ENCODE data around the gene ZNF662. TPM values are rescaled to one million over a fixed set of nuclear protein-coding genes. Genes with fewer than 3 reads are reported as not detected.

The ZNF662 gene
- total RNA-seq, 1 donor from 2014 or later, result not detected

- no peak overlapping the region for H3K4me3 Mint-ChIP-seq
- DNase-seq (ENCODE audit: extremely low spot score, unreplicated experiment), result no peak
- no peaks in the 10 kb centered on the region for H3K36me3 Mint-ChIP-seq
- no peaks in the 10 kb centered on the region for H3K4me1 Mint-ChIP-seq (ENCODE audit: unreplicated experiment)
- H3K9me3 Mint-ChIP-seq, result no peaks in the 10 kb centered on the region
- no peak overlapping the region for H3K27ac Mint-ChIP-seq
- H3K27me3 Mint-ChIP-seq, result peaks cover 12% of the 10 kb centered on the region
- TF ChIP-seq, protein P1, sequence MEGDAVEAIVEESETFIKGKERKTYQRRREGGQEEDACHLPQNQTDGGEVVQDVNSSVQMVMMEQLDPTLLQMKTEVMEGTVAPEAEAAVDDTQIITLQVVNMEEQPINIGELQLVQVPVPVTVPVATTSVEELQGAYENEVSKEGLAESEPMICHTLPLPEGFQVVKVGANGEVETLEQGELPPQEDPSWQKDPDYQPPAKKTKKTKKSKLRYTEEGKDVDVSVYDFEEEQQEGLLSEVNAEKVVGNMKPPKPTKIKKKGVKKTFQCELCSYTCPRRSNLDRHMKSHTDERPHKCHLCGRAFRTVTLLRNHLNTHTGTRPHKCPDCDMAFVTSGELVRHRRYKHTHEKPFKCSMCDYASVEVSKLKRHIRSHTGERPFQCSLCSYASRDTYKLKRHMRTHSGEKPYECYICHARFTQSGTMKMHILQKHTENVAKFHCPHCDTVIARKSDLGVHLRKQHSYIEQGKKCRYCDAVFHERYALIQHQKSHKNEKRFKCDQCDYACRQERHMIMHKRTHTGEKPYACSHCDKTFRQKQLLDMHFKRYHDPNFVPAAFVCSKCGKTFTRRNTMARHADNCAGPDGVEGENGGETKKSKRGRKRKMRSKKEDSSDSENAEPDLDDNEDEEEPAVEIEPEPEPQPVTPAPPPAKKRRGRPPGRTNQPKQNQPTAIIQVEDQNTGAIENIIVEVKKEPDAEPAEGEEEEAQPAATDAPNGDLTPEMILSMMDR (conservative IDR thresholded peaks at IDR 0.05), result no peak
Observed at GRCh38 chr3:42926310-42926709, 20.4 kb downstream of the ZNF662 start.

GRCh38 chr3:42934111-42934510 lies 28.2 kb downstream of the ZNF662 start:
- Mint-ChIP-seq H3K4me3 (no peak overlapping the region), H3K27me3 (no peaks in the 10 kb centered on the region), H3K27ac (no peak overlapping the region), H3K4me1 (ENCODE audit: unreplicated experiment) (no peaks in the 10 kb centered on the region), H3K9me3 (no peaks in the 10 kb centered on the region), H3K36me3 (no peaks in the 10 kb centered on the region)
- TF ChIP-seq, protein P1 (conservative IDR thresholded peaks at IDR 0.05), result no peak
- DNase-seq (ENCODE audit: extremely low spot score, unreplicated experiment), result no peak

DNA sequence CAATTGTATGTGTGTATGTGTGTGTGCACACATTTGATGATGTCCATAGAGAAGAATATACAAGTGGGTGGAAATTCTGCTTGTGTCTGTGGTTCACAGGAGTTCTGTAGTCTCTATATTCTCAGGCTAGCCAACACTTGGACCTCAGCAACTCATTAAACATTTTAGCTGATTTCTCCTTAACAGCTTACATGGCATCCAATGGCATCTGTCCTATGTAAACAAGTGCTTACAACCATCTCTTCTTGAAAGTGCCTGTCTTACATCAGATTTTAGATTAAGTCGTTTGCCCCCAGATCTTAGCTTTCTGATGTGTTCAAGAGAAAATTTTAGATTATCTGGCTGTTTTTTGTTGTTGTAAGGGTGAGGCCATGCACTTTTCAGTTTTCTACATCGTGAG lies 29.0 kb downstream of the ZNF662 start:
- Mint-ChIP-seq H3K36me3 (no peaks in the 10 kb centered on the region), H3K27me3 (no peaks in the 10 kb centered on the region), H3K9me3 (no peaks in the 10 kb centered on the region), H3K4me3 (no peak overlapping the region), H3K4me1 (ENCODE audit: unreplicated experiment) (no peaks in the 10 kb centered on the region), H3K27ac (no peak overlapping the region)
- TF ChIP-seq, protein P1 (conservative IDR thresholded peaks at IDR 0.05), result no peak
- no peak for DNase-seq (ENCODE audit: extremely low spot score, unreplicated experiment)

DNA sequence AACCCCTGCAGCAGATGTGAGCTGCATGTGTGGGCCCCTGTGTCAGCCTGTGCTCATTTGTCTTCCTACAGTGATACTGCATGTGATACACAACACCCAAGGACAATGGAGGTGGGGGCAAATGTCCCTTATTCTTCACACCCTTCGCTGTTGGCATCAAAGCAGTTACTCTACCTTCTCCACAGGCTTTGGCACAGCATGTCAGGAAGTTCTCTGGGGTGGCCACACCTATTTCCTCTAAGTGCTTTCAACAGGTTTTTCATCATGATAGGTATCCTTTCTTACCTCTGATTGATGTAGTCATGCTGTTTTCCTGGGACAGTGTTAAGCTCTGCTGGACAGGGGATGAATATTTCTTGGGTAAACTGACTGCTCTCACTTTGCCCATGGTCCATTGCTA lies 29.5 kb downstream of the ZNF662 start:
- Mint-ChIP-seq H3K27me3 (no peaks in the 10 kb centered on the region), H3K36me3 (no peaks in the 10 kb centered on the region), H3K4me1 (ENCODE audit: unreplicated experiment) (no peaks in the 10 kb centered on the region), H3K4me3 (no peak overlapping the region), H3K27ac (no peak overlapping the region), H3K9me3 (no peaks in the 10 kb centered on the region)
- TF ChIP-seq, protein P1 (conservative IDR thresholded peaks at IDR 0.05), result no peak
- no peak for DNase-seq (ENCODE audit: extremely low spot score, unreplicated experiment)

DNA sequence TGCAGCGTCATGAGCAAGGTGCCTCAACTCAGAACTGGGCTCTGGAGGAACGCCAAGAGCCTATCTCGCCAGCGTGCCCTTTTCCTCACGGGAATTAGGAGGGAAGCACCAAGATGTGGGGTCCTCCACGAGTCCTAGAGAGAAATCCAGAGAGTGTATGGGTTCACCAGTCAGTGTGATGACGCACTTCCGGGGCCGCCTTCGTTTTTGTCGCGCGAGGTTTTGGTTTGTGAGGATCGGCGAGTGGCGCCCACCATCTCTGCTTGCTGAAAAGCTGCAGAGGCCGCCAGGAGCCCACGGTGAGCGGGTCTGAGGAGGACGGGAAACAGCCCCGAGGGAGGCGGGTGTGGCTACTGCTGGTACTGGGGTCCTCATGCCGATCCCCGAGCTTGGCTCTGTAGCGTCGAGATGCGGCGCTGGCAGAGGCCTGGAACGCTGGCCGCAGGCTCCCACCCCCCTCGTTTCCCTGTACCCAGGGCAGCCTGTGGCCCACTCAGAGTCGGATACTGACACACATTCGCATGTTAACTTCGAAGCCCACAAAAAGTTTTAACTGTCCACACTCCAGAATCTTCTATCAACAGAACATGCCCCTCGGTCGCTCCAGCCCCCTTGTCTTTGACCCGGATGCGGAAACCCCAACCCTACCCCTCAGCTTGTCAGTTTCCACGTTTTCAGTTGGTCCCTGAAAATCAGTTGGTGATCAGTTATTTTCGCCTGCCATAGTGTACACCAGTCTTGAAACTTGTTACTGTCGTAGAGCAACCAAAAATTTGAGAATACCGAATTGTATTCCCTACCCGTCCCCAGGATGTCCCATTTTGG lies 30.4 kb downstream of the ZNF662 start:
- H3K27ac Mint-ChIP-seq, result no peak overlapping the region
- H3K4me1 Mint-ChIP-seq (ENCODE audit: unreplicated experiment), result no peaks in the 10 kb centered on the region
- no peaks in the 10 kb centered on the region for H3K36me3 Mint-ChIP-seq
- H3K27me3 Mint-ChIP-seq, result no peaks in the 10 kb centered on the region
- no peaks in the 10 kb centered on the region for H3K9me3 Mint-ChIP-seq
- TF ChIP-seq, protein P1 (conservative IDR thresholded peaks at IDR 0.05), result no peak
- H3K4me3 Mint-ChIP-seq, result no peak overlapping the region
- no peak for DNase-seq (ENCODE audit: extremely low spot score, unreplicated experiment)
